GM18861 (cell line): ENCODE results near the gene PDE7B.

ENCODE experiments used
- ATAC-seq: cut with Tn5 transposase; IDR thresholded peaks from one replicate; pipeline ENCODE4 v1.9.1; 2021; ENCODE audit not compliant: unreplicated experiment

Gene PDE7B

GRCh38 chr6:136061701-136062100, 210.2 kb downstream of the PDE7B start:
- ATAC-seq = no peak

- ATAC-seq = no peak
Measured at GRCh38 chr6:136063096-136063495, 211.6 kb downstream of the PDE7B start.

- no peak for ATAC-seq
Measured at GRCh38 chr6:136066005-136066404, 214.5 kb downstream of the PDE7B start.

GRCh38 chr6:136067731-136068341, 216.3 kb downstream of the PDE7B start:
- no peak for ATAC-seq

- ATAC-seq = no peak
Measured at GRCh38 chr6:136069119-136069518, 217.6 kb downstream of the PDE7B start.

- no peak for ATAC-seq
Measured at GRCh38 chr6:136070815-136071214, 219.3 kb downstream of the PDE7B start.

- ATAC-seq = no peak
Measured at GRCh38 chr6:136072691-136073090, 221.2 kb downstream of the PDE7B start.

GRCh38 chr6:136073216-136073615, 221.7 kb downstream of the PDE7B start:
- no peak for ATAC-seq

- ATAC-seq = no peak
Measured at GRCh38 chr6:136076496-136076895, 225.0 kb downstream of the PDE7B start.

GRCh38 chr6:136077834-136078576, 226.5 kb downstream of the PDE7B start:
- ATAC-seq = no peak

GRCh38 chr6:136079701-136080565, 228.4 kb downstream of the PDE7B start:
- no peak for ATAC-seq

- no peak for ATAC-seq
Measured at GRCh38 chr6:136083540-136083939, 232.0 kb downstream of the PDE7B start.

GRCh38 chr6:136084403-136084802, 232.9 kb downstream of the PDE7B start:
- no peak for ATAC-seq

GRCh38 chr6:136085370-136086115, 234.0 kb downstream of the PDE7B start:
- ATAC-seq = no peak

- no peak for ATAC-seq
Measured at GRCh38 chr6:136086686-136087085, 235.2 kb downstream of the PDE7B start.

- ATAC-seq = no peak
Measured at GRCh38 chr6:136087986-136088385, 236.5 kb downstream of the PDE7B start.

- ATAC-seq = no peak
Measured at GRCh38 chr6:136088693-136089092, 237.2 kb downstream of the PDE7B start.

- ATAC-seq = no peak
Measured at GRCh38 chr6:136089876-136090275, 238.4 kb downstream of the PDE7B start.

GRCh38 chr6:136090929-136091328, 239.4 kb downstream of the PDE7B start:
- no peak for ATAC-seq

- ATAC-seq = no peak
Measured at GRCh38 chr6:136092897-136093296, 241.4 kb downstream of the PDE7B start.

- ATAC-seq = no peak
Measured at GRCh38 chr6:136093835-136094234, 242.3 kb downstream of the PDE7B start.
